ENCODE data around the gene HSBP1L1.
A peak's percentile ranks its signal among the peaks of the same experiment; 100 is the strongest.

HSBP1L1 gene

GRCh38 chr18:79942211-79942610, 22.2 kb upstream of the HSBP1L1 start:
- peak; percentile 17 for DNase-seq (ENCODE audit: low spot score)
- Histone ChIP-seq H3K4me3 (no peak overlapping the region), H3K27ac (no peak overlapping the region)
- TF ChIP-seq CTCF (IDR thresholded peaks at IDR 0.05), result no peak

- TF ChIP-seq CTCF (IDR thresholded peaks at IDR 0.05), result no peak
- peak; percentile 35 for DNase-seq (ENCODE audit: low spot score)
- no peak overlapping the region for H3K4me3 ChIP-seq
- H3K27ac ChIP-seq, result no peak overlapping the region
Measured at GRCh38 chr18:79942786-79943607, 21.4 kb upstream of the HSBP1L1 start.

GRCh38 chr18:79943608-79944125, 20.8 kb upstream of the HSBP1L1 start:
- Histone ChIP-seq H3K27ac (no peak overlapping the region), H3K4me3 (no peak overlapping the region)
- DNase-seq (ENCODE audit: low spot score), result peak; percentile 65
- TF ChIP-seq CTCF (IDR thresholded peaks at IDR 0.05), result no peak

GRCh38 chr18:79944126-79944731, 20.2 kb upstream of the HSBP1L1 start:
- peak; percentile 58 for DNase-seq (ENCODE audit: low spot score)
- TF ChIP-seq CTCF (IDR thresholded peaks at IDR 0.05), result no peak
- H3K27ac ChIP-seq, result no peak overlapping the region

GRCh38 chr18:79944746-79945117, 19.7 kb upstream of the HSBP1L1 start:
- TF ChIP-seq CTCF (IDR thresholded peaks at IDR 0.05), result no peak
- DNase-seq (ENCODE audit: low spot score), result no peak

More at GRCh38 chr18:79944126-79944731, 20.2 kb upstream of the HSBP1L1 start:
- no peak overlapping the region for H3K4me3 ChIP-seq

GRCh38 chr18:79945118-79946042, 19.1 kb upstream of the HSBP1L1 start:
- peak; percentile 70 for DNase-seq (ENCODE audit: low spot score)
- Histone ChIP-seq H3K4me3 (no peak overlapping the region), H3K27ac (no peak overlapping the region)
- no peak for TF ChIP-seq CTCF (IDR thresholded peaks at IDR 0.05)

More at GRCh38 chr18:79944746-79945117, 19.7 kb upstream of the HSBP1L1 start:
- H3K4me3 ChIP-seq, result no peak overlapping the region
- H3K27ac ChIP-seq, result no peak overlapping the region
